GM20431 (cell line): ENCODE data around the gene RBM15B.

Experiments used
- in situ Hi-C: fragments of 300-500 bp; cut with MseI, MboI; formaldehyde crosslinking; loops from one replicate; pipeline ENCODE4 v1.15.0; 2020; ENCODE audit warnings: low sequenced_read_pairs; ENCODE audit not compliant: unreplicated experiment

The RBM15B gene

GRCh38 chr3:51434746-51435327 is 43.8 kb downstream of the RBM15B start:
- in situ Hi-C loops = no loop called here

- in situ Hi-C loops = no loop called here
These were observed 46.0 kb downstream of the RBM15B start for GRCh38 chr3:51436998-51437639.

GRCh38 chr3:51441282-51442030 is 50.4 kb downstream of the RBM15B start:
- in situ Hi-C loops = no loop called here

- in situ Hi-C loops = no loop called here
These were observed 54.6 kb downstream of the RBM15B start for GRCh38 chr3:51445544-51446280.
